ENCODE measurements around the gene GRAMD4.

GRAMD4 gene

DNA sequence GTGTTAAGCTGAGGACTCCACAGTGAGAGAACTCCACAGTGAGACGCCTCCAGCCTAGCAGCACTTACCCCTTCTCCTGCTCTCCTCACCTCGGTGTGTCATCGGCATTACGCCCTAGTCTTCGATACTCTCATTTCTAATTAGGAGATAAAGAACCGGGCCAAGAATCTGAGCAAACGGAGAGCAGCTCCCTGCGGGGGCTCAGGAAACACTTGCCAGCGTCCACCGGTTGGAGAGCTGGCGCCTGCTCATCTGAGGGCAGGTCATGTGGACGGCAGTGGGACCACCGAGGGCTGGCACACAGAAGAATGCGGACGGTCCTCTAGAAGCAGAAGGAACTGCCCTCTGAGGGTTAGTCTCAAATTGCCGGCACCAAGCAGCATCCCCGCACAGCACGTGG lies 104.9 kb downstream of the GRAMD4 start:
- no peak for DNase-seq (ENCODE audit: low read depth)

DNA sequence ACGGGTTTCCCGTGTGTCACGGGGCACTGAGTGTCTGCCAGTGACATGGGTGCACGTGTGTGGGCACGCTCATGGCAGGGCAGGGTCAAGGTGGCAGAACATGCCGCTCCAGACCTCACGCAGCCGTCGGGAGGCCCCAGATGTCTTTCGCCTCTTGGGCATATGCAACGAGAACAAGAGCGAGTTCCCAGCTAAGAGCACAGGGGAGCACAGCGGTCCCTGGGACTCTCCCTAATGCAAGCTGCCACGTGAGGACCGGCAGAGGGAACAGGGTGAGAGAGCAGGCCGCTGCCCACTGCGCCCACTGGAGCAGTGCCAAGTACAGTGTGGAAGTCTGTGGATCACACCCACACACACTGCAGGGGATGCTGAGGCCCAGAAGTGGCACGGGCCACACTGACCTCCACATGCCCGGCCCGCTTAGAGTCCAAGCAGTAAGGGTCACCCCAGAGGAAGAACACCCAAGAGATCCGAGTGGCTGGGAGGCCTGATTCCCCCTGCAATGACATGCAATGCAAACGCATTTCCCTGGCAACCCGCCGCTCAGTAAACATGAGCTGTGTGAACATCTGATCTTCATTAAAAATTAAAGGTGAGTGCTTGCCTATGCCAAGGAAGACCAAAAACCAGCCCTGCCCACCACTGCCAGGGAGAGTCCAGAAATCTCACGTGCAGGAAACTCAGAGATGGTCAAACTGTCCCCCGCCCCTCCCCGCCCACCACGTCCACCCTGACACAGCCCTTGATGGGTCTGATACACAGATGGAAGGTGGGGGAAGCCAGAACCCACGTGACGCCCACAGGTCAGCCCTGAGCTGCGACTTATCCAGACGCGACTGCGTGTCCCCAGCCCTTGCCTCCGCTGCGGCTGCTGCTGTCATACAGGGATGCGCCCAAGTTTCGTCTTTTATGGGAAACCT lies 106.1 kb downstream of the GRAMD4 start:
- no peak for DNase-seq (ENCODE audit: low read depth)

DNA sequence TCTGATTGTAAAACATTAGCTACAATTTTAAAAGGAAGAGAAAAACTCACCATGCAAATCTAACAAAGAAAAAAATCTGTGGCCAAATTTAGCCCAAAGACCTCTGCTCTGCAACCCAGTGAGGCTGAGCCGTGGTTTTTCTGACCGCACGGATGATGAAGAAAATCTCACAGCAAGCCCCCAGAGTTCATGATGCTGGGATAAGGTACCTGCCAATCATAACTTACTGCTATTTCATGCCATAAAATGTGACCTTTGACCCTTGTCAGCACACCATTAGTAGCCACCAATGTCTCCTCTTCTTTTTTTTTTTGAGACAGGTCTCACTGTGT lies 106.8 kb downstream of the GRAMD4 start:
- no peak for DNase-seq (ENCODE audit: low read depth)

DNA sequence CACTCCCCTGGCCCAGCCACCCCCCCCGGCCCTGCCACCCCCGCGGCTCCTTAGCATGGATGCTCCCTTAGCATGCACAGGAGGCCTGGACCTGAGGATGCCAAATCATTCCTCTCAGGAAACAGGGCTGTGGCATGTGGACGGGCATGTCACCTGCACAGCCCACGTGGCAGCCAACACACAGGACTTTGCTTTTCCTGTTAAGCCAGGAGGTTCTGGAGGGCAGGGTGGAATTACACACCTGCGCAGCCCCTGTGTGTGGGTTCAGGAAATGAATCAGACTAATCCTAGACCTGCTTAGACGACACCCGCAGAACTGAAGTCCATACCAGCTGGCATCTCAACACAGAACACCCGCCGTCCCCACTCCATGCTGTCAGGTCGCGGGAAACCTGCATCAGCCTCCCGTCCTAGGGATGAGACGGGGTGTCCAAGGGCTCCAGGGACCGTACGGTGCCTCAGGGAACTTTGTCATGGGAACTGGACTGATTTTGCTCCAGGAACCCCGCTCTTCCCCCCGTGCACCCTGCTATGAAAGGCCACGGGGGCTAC lies 107.7 kb downstream of the GRAMD4 start:
- no peak for DNase-seq (ENCODE audit: low read depth)

DNA sequence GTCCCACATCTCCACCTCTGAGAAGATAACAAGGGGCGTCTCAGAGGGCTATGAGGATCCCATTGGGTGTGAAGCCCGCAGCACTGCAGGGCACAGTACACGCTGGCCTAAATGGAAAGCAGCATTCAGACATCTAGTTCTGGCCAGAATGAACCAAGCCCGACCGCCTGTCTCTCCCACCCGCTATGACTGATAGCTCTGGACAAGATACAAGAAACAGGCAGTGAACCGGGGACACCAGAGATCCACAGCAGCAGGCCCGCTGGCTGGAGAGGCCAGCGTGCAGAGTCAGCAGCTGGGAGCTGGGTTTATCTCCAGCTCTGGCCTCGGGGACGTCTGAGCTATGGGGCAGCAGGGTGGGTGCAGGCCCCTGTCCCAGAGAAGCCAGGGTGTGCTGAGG lies 108.3 kb downstream of the GRAMD4 start:
- DNase-seq (ENCODE audit: low read depth), result no peak
